GM19455 (cell line): Measurements from ENCODE around the gene PLD1.
"Not testable (repeated sequence)": the region's sequence is repeated elsewhere in the genome, so short reads cannot be mapped to it uniquely, and the experiment has no call there.

Source experiments
- ATAC-seq: cut with Tn5 transposase; IDR thresholded peaks from one replicate; pipeline ENCODE4 v1.9.1; 2021; ENCODE audit not compliant: unreplicated experiment

PLD1 gene

DNA sequence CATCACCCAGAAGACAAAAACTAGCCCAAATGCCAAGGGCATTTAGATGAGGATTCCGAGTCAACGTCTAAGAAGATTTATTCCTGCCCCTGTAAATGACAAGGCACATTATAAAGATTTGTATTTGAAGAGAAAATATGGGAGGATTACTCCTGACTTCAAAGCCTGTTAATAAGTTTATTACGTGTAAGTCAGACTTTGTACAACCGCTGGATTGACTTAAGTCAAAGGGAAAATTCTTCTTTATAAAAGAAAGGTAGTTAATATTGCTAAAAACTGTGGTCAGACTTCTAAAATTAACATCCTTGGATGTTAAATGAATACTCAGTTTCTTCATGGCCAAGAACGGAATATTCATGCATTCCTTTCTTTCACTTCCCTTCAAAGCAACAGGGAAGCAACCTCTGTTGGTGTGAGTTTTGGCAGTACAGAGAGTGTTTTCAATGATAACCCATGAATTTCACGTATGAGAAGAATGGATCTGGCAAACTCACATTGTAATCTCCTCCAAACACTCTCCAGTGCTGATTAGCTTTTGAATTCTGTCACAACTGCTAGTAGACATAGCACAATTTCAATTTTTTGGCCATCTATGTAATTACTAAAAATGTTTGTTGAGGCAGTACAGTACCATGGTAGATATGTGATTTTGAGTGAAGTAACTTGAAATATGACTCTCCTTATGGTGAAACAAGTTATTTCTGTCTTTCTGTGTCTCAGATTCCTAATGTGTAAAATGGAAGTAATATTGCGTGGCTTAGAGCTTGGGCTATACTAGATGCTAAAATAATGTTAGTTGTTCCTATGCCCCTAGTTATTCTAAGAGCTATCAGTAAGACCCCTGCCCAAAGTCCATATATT, 62.0 kb downstream of the PLD1 start:
- no peak for ATAC-seq

DNA sequence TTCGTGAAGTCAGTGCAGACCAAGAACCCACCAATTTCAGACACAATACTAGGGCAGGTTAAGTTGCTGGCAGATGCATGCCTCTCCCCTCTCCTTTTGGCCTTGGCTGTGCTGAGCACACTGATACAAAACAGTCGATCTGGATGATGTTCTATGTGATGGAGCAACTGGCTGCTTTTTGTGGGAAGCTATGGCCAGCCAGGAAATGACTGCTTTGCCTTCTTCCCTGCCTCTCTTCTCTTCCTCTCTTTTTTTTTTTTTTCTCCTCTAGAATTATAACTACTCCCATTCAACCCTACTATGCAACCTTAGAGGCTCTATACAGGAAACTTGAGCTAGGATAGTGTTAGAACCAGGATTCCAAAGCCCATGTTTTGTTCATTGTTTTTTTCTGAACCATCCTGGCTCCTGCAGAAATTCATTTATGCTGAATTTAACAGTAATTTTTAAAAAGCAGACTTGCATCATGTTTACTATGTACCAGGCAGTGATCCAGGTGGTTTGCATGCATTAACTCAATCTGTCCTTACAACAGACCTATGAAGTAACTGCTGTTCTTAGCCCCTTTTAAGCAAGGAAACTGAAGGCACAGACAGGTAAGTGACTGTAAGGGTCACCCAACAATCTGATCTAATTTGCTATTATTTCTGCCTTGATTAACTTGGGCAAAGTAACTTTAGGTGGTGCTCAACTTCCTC, 62.9 kb downstream of the PLD1 start:
- no peak for ATAC-seq

DNA sequence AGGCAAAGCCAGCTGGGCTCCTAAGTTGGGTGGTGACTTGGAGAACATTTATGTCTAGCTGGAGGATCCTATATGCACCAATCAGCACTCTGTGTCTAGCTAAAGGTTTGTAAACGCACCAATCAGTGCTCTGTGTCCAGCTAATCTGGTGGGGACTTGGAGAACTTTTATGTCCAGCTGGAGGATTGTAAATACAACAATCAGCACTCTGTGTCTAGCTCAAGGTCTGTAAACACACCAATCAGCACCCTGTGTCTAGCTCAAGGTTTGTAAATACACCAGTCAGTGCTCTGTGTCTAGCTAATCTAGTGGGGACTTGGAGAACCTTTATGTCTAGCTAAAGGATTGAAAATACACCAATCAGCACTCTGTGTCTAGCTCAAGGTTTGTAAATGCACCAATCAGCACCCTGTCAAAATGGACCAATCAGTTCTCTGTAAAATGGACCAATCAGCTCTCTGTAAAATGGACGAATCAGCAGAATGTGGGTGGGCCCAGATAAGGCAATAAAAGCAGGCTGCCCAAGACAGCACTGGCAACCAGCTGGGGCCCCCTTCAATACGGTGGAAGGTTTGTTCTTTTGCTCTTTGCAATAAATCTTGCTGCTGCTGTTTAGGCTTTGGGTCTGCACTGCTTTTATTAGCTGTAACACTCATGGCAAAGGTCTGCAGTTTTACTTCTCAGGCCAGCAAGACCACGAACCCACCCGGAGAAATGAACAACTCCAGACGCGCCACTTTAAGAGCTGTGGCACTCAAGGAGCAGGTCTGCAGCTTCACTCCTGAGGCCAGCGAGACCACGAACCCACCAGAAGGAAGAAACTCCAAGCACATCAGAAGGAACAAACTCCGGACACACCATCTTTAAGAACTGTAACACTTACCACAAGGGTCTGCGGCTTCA, 63.7 kb downstream of the PLD1 start:
- not testable (repeated sequence) for ATAC-seq

DNA sequence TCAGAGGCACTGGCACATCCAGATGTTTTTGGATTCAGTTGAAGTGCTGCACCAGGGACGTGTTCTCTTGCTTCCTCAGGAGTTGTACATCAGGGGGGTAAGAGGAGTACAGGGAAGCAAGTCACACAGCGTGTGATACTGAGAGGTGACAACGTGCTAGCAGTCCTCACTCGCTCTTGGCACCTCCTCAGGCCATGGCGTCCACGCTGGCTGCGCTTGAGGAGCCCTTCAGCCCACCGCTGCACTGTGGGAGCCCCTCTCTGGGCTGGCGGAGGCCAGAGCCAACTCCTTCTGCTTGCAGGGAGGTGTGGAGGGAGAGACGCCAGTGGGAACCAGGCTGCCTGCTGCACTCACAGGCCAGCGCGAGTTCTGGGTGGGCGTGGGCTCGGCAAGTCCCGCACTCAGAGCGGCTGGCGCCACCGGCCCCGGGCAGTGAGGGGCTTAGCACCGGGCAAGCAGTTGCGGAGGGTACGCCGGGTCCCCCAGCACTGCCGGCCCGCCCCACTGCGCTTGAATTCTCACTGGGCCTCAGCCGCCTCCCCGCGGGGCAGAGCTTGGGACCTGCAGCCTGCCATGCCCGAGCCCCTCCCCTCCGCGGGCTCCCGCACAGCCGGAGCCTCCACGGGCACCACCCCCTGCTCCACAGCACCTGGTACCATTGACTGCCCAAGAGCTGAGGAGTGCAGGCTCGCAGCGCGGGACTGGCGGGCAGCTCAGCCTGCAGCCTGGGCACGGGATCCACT, 64.5 kb downstream of the PLD1 start:
- ATAC-seq, result no peak

DNA sequence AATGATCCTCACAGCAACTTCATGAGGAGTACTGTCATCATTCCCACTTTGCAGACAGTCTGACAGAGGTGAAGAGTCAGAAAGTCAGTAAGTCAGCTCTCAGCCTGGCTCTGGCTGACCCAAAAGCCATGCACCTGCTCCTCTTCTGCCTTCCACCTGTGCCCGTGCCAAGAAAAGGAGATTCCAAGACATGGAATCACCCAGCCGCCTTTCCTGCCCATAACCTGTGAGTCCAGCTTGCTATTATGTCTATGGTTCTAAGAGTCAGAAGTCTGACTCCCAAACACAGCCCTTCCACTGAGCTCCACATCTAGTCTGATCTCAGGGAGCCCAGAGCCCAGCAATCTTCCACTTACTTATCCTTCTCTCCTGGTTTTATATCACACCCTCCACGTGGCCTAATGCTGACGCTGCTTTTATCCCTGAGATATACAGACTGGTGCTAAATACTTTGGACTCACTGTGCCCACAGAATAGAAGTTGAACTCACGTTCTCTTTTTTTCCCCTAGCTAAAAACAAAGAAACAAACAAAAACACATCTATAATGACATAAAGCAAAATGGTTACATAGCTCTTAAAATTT, 66.0 kb downstream of the PLD1 start:
- no peak for ATAC-seq

DNA sequence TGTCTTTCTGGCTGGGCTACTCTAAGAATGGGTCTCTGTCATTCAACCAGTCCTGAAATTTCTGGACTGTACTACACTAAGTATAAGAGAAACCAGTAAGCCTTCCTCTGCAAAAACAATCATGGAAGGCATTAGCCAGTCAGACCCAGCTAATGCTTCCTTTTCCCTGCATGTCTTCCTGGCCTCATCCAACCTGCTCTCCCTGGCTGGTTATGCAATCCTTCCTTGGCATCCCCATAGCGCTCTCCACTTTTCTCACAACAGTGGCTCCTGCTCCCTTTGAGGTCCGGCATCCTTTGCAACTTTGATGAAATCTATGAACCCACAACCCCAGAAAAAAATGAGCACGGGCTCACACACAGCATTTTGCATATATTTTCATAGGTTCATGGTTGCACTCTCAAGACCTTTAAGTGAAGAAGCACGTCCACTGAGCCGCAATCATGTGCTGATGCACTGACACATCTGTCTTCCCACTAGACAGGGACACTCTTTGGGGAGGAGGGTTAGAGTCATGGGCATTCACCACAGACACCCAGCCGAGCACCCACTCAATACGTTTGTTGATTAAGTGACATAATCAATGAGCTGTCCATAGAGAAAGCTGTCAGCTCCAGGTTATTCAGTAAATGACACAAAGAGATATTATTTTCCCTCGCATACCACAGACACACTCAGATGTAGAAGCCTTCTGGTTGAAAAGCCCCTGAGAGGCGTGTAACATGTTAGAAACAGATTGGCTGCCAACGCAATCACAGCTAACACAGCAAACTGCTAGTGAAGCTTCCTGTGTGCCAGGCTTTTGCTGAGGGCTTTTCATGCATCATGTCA, 66.7 kb downstream of the PLD1 start:
- no peak for ATAC-seq

DNA sequence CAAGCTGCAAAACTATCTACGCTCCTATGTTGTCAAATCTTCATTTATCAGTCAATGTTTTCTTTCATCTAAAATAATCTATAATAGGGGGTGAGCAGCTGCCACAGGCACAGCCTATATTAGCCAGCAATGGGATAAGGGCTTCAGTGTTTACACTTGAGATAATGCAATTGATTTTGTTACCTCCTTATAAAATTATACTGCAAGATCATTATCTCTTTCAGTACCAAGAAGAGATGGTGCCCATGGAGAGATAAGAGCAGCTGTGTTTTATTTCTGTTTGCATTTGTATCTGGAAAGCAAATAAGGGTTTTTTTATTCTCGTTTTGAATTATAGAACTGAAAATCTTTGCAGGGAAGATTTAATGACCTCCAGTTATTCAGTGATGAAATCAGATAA, 68.9 kb downstream of the PLD1 start:
- no peak for ATAC-seq

DNA sequence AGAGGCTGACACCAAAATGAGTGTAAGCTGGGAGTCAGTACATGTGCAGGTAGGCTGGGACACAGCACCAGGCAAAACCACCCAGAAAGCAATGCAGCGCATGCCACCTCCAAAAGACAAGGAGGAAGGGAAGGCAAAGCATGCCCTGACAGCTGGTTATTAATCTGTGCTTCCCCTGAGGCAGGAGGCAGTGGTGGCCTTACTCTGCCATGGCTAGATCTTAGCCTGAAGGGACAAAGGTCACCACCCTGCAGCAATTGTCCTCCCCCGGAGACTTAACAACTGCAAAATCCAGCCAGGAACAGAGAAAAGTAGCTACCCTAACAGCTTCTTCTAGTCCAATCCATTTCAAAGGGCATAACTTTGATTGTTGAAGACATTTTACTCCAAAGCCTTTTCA, 73.7 kb downstream of the PLD1 start:
- ATAC-seq, result no peak

DNA sequence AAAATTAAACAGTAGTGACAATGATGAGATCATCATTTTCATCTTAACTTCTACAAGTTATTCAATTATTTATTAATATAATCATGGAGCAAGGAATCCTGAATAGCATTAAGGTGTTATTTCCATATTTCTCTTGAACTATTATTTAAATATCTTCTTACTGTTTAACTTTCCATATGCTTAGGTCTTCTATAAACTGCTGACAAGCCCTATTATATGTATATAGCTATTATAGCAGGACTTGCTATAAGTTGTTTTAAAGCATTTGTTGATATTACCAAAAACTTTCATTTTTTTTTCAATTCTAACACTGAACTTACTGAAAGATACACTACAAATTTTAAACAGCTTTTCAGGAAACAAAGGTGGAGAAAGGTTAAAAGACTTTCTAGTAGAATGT, 76.7 kb downstream of the PLD1 start:
- no peak for ATAC-seq

DNA sequence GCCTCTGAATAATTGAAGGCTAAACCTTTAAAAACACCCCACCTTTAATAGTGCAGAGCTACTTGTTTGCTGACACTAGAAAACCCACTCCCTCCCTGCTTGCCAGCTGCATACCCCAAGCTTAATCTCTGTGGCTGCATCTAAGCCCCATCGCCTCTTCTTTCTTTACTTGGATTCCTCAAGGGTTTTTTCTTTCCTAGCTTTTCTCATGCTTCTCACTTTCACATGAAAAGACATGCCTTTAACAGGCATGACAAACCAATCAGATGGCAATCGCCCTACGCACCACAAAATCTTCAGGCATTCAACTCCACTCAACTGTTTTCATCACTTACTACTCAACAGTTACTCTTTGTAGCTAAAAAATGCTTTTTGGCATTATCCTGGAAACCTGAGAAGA, 77.5 kb downstream of the PLD1 start:
- no peak for ATAC-seq

DNA sequence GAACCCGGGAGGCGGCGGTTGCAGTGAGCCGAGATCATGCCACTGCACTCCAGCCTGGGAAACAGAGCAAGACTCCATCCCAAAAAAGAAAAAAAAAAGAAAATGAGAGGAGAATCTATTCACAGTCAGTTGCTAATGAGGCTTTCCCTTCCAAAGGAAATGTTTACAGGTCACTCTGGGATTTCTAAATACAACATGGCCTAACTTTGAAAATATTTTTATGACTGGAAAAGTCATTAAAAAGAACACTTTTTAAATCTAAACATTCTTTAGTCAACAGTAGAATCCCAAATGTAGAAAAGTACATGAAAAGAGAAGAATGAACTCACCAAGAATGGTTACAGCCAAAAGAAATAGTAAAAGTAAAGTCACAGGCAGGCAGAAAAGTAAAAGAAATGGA, 78.6 kb downstream of the PLD1 start:
- no peak for ATAC-seq

DNA sequence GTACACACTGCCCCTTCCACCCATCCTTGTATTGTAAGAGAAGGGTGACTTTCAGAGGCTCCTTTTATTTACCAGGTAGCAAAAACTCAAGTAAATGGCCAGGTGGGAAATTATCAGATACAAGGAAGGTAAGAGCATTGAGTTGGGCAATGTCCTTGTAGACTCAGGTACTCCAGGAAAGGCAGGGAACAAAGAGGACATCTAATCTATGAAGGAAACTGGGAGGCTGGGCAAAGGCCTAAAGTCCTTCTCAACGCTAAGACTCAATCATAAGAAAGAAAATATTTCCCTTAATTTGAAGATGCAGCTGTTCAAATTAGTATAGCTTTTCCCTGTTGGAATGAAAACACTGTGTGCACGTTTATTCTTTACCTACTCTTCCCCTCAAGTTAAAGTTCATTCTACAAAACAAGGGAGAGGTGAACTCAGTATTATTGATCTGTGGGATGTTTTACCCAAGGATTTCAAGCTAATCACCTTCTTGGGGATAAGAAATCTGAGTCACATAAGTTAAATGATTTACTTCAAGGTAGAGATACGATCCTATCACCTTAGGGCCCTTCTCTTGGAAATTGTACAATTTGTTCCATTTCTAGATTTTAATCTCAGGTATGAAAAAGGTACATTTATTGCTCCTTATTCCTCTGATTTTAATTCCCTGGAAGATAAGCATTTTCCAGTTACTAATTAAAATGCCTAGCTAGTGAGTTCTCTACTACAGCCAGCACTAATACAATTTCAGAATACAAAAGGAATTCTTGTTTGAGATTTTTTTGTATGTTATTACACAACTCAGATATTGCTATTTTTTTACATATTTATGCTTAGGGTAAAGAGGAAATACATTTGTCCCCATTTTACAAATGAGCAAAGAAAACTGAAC, 80.6 kb downstream of the PLD1 start:
- no peak for ATAC-seq

DNA sequence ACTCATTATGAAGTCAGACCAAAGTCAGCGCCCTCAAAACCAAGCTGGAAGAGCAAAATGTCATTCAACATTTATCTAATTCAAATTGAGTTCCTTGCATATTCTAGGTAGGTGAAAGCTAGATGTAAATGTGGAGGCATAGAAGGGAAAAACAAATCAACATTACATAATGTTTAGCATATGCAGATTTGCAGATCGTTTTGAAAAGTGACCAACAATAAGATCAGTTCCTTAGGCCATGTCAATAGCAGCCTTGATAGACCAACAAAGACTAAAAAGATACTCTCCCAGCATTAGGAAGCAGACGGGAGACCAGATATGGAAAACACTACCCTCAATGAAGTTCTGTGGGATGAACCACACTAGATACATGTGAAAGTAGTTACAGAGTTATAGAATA, 83.0 kb downstream of the PLD1 start:
- no peak for ATAC-seq

DNA sequence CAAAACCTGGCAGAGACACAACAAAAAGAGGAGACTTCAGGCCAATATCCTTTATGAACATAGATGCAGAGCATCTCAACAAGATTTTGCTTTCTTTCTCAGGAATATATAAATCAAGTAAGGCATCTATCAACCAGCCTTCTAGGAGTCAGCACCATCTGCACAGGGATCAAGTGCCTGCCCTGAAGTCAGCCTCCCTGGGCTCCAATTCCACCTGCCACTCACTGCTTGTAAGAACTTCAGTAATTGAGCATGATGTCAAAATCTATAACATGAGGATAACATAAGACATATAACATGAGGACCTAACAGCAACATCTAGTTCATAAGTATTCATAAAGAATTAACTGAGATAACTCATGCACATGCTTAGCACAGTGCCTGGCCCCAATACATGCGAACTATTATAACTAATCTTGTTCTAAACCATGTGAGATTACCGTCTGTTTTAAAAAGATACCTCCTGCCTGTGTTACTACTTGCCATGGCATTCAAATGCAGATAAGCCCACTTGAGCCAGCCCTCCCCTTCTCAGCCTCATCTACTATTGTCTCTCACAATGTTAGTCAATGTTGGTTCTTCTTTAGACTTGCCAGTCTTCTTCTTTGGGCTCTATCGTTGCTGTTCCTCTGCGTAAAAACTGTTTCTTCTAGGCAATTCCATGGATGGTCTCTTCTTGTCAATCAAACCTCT, 91.6 kb downstream of the PLD1 start:
- ATAC-seq, result no peak

DNA sequence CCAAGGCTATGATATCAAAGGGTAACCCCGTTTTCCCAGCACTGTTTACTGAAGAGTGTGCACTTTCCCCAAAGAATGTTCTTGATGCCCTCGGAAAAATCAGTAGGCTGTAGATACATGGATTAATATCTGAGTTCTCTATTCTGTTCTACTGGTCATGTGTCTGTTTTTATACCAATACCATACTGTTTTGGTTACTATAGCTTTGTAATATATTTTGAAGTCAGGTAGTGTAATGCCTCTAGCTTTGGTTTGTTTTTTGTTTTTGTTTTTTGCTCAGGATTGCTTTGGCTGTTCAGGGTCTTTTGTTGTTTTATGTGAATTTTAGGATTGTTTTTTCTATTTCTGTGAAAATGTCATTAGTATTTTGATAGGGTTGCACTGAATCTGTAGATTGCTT, 95.1 kb downstream of the PLD1 start:
- no peak for ATAC-seq

DNA sequence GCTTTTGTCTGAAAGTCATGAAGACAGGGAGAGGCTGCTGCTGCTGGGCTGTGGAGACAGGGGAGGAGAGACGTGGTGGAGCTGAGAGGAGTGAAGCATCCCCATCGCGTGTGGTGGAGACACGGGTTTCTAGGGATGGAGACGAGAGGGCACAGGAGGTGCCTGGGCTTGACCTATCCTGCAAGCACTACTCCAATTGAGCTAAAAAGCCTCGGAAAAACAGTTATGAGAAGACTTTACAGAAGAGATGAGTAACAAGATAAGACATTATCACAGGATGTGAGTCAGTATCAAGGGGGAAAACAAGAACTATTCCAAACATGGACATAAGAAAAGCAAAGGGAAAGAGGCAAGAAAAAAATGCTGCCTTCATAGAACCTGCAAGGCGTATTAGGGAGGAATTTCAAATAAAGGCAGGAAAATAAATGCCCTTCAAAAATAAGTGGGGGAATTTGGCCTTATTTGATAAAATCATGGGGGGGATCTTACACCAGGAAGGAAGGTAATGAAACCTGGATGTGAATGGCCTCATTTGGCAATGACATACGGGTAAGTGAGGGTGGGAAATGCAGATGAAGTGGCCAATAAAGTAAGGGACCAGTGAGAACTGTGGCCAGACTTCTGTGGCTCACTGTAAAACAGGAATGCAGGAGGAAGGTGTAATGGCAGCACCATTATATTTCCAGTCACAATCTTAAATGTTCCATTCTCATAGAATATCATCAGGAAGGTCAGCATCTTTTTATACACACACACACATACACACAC, 97.9 kb downstream of the PLD1 start:
- no peak for ATAC-seq

DNA sequence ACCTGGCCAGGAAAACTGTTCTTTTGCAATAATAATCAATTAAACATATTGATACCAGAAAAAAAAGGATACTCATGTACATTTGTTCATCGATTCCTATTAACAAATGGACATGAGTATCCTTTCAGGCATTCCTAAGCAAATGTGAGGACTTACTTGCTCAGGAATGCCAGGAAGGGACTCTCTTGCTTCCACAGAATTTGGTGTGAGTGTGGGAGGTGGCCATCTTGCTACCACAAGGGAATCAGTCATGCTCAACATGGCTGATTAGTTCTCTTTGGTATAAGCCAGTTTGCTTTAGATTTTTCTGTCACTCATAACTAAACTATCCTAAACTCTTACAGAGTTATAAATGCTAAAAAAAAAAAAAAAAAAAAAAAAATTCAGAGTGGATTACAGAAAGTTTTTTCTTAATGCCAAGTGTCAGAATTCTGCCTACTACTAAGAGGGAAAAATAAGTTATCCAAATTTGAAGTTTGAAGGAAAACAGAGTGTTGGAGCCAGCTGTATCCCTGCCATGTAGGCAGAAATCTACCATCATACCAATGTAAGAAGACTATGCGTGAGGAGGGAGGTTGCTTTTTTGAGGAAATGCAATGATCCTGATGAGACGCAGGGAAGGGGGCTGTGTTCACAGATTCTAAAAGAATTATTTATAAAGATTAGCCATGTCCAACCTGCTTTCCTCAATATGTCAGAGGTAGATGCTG, 98.7 kb downstream of the PLD1 start:
- no peak for ATAC-seq
